ENCODE measurements around the gene SPTLC1. TPM values are rescaled to one million over a fixed set of nuclear protein-coding genes. Genes with fewer than 3 reads are reported as not detected.

Gene SPTLC1
- polyA plus RNA-seq, 3 donors: 93.8 to 109 (median 99.7) TPM

GRCh38 chr9:91994422-91994821, 120.8 kb downstream of the SPTLC1 start:
- DNase-seq (ENCODE audit: low read depth in 3 of 3, low spot score in 2 of 3): no peak

DNA sequence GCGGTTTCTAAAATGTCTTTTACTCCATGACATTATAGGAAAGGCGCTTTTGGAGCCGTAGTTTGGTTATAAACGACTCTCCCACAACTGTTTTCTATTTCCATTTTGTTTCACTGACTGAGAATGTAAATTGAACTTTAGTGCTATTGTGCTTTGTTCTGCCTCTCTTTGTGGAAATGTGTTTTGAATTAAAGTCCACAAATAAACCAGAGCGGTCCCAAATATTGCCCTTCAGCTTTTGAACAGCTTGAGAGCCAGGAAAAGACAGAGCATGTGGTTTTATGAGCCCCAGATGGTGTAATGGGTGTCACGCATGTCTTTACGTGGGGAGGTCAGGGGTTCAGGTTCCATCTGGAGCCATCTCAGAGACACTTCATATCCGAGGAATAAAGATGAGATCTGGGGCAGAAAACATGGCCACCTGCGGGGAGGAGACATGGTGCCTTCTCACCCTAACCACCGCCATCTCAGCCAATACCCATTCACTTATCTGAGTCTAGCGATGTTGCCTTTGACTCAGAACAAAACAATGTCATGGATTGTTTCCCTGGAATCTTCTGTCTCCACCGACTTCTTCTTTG, 122.7 kb downstream of the SPTLC1 start:
- no peak for DNase-seq (ENCODE audit: low read depth in 3 of 3, low spot score in 2 of 3)

GRCh38 chr9:91991721-91992341, 123.4 kb downstream of the SPTLC1 start:
- no peak for DNase-seq (ENCODE audit: low read depth in 3 of 3, low spot score in 2 of 3)

DNA sequence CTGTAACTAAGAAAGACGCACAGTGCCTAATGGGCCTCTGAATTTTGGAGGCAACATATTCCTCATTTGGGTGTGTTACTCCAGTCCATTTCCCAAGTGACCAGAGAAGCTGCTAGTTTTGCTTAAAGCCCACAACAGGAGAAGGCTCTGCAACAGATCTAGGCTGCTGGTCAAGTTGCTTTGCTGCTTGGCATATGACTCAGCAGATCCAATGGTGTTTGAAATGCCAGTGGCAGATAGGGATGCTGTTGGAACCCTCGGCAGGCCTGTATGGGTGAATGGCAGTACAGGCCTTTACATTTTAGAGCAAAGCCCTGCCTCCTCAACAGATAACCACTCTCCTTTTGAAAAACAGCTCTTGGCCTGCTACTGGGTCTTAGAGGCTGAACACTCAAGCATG, 129.0 kb downstream of the SPTLC1 start:
- DNase-seq (ENCODE audit: low read depth in 3 of 3, low spot score in 2 of 3): no peak

- no peak for DNase-seq (ENCODE audit: low read depth in 3 of 3, low spot score in 2 of 3)
Observed at GRCh38 chr9:91985692-91986091, 129.5 kb downstream of the SPTLC1 start.

Other genes starting within 250 kb of the SPTLC1 start
- 10 to 100 TPM; 14.1 to 17.3 (median 14.2) TPM for gene ROR2, start 165.2 kb downstream of the SPTLC1 start, polyA plus RNA-seq (ENCODE audit: insufficient read length in 3 of 3)
- gene IARS1, start 178.3 kb upstream of the SPTLC1 start, polyA plus RNA-seq (ENCODE audit: insufficient read length in 3 of 3): 100 to 1,000 TPM; 102 to 112 (median 106) TPM
- 10 to 100 TPM; 43.4 to 48.7 (median 45.8) TPM for gene NOL8, start 209.9 kb upstream of the SPTLC1 start, polyA plus RNA-seq (ENCODE audit: insufficient read length in 3 of 3)
- 1 to 10 TPM; 5.7 to 7.7 (median 6.3) TPM for gene CENPP, start 210.5 kb upstream of the SPTLC1 start, polyA plus RNA-seq (ENCODE audit: insufficient read length in 3 of 3)